Tibial artery (tissue), 4 donors: ENCODE measurements around the gene EHBP1.
"Not testable (repeated sequence)": the region's sequence is repeated elsewhere in the genome, so short reads cannot be mapped to it uniquely, and the experiment has no call there.

Source experiments
- DNase-seq, 2 donors: peaks; one replicate each; pipeline ENCODE4 v3.0.0-alpha.2; 2019
- H3K27ac ChIP-seq, 2 donors: fragments of 200-600 bp; sonication (generic) in 1 of 2; 1 replicate in 1 of 2; 2 replicates in 1 of 2; pipeline ENCODE4 v1.5.1; 2018 to 2019; ENCODE audit warnings: mild to moderate bottlenecking in 1 of 2
- H3K27me3 ChIP-seq, 2 donors: fragments of 200-600 bp; sonication (generic) in 1 of 2; one replicate each; pipeline versions ENCODE4 v1.5.1 to v1.6.0; 2016 to 2019
- H3K36me3 ChIP-seq, 3 donors: fragments of 200-600 bp; sonication (generic) in 2 of 3; one replicate each; pipeline ENCODE4 v1.5.1; 2016 to 2019; ENCODE audit warnings: mild to moderate bottlenecking in 2 of 3
- H3K4me1 ChIP-seq, 4 donors: fragments of 200-600 bp; sonication (generic) in 2 of 4; 1 replicate in 3 of 4; 2 replicates in 1 of 4; pipeline ENCODE4 v1.5.1; 2016 to 2019
- H3K4me3 ChIP-seq, 2 donors: fragments of 200-600 bp; sonication (generic) in 1 of 2; 1 replicate in 1 of 2; 2 replicates in 1 of 2; pipeline ENCODE4 v1.5.1; 2018 to 2019; ENCODE audit warnings: mild to moderate bottlenecking in 2 of 2
- H3K9me3 ChIP-seq, 3 donors: fragments of 200-600 bp; sonication (generic) in 1 of 3; one replicate each; pipeline ENCODE4 v1.5.1; 2016 to 2019
- CTCF ChIP-seq, 2 experiments: fragments of 200-600 bp in 1 of 2; fragments of 450-650 bp in 1 of 2; IDR thresholded peaks; one replicate each; pipeline ENCODE4 v1.5.1; 2017 to 2019; ENCODE audit warnings: antibody characterized with exemption in 2 of 2, mild to moderate bottlenecking in 1 of 2, moderate library complexity in 1 of 2
- intact Hi-C: fragments of 100-400 bp; cut with DNase I; formaldehyde crosslinking; loops from one replicate; pipeline ENCODE4 v1.15.0; 2023; ENCODE audit warnings: low total_unique reads

EHBP1 gene

GRCh38 chr2:63012541-63012940, 307.0 kb downstream of the EHBP1 start:
- Histone ChIP-seq H3K27ac (no peak overlapping the region), H3K4me1 (no peaks in the 10 kb centered on the region), H3K36me3 (peaks cover 0 to 20% (median 15%) of the 10 kb centered on the region in 3 donors), H3K27me3 (no peaks in the 10 kb centered on the region), H3K9me3 (no peaks in the 10 kb centered on the region), H3K4me3 (no peak overlapping the region)
- no peak for DNase-seq
- TF ChIP-seq CTCF (IDR thresholded peaks at IDR 0.05), result no peak
- intact Hi-C loops, result no loop called here

GRCh38 chr2:63013438-63013837, 307.9 kb downstream of the EHBP1 start:
- Histone ChIP-seq H3K4me3 (no peak overlapping the region), H3K4me1 (no peaks in the 10 kb centered on the region), H3K9me3 (no peaks in the 10 kb centered on the region), H3K27ac (no peak overlapping the region), H3K36me3 (peaks cover 0 to 20% (median 15%) of the 10 kb centered on the region in 3 donors), H3K27me3 (no peaks in the 10 kb centered on the region)
- no peak for TF ChIP-seq CTCF (IDR thresholded peaks at IDR 0.05)
- no peak for DNase-seq
- intact Hi-C loops, result no loop called here

- no peak overlapping the region for H3K27ac ChIP-seq
- no peak overlapping the region for H3K4me3 ChIP-seq
- H3K36me3 ChIP-seq, result peaks cover 0 to 20% (median 15%) of the 10 kb centered on the region in 3 donors
- DNase-seq, result no peak
- no peak for TF ChIP-seq CTCF (IDR thresholded peaks at IDR 0.05)
- H3K4me1 ChIP-seq, result no peaks in the 10 kb centered on the region
- no peaks in the 10 kb centered on the region for H3K9me3 ChIP-seq
- H3K27me3 ChIP-seq, result no peaks in the 10 kb centered on the region
- intact Hi-C loops, result no loop called here
These were observed 309.9 kb downstream of the EHBP1 start for GRCh38 chr2:63015389-63015788.

- no peak overlapping the region for H3K27ac ChIP-seq
- H3K27me3 ChIP-seq, result no peaks in the 10 kb centered on the region
- H3K9me3 ChIP-seq, result no peaks in the 10 kb centered on the region
- H3K4me1 ChIP-seq, result no peaks in the 10 kb centered on the region
- intact Hi-C loops, result no loop called here
- TF ChIP-seq CTCF (IDR thresholded peaks at IDR 0.05), result no peak
- H3K4me3 ChIP-seq, result no peak overlapping the region
- no peak for DNase-seq
- H3K36me3 ChIP-seq, result peaks cover 0 to 32% (median 15%) of the 10 kb centered on the region in 3 donors
These were observed 312.9 kb downstream of the EHBP1 start for GRCh38 chr2:63018439-63018838.

GRCh38 chr2:63019686-63020085, 314.2 kb downstream of the EHBP1 start:
- H3K9me3 ChIP-seq, H3K4me3 ChIP-seq, H3K27ac ChIP-seq, H3K27me3 ChIP-seq, DNase-seq, intact Hi-C loops, H3K4me1 ChIP-seq: not testable (repeated sequence)
- peaks cover 0 to 30% (median 12%) of the 10 kb centered on the region in 3 donors for H3K36me3 ChIP-seq

- DNase-seq, result no peak
- no peaks in the 10 kb centered on the region for H3K27me3 ChIP-seq
- H3K36me3 ChIP-seq, result peaks cover 0 to 24% (median 9%) of the 10 kb centered on the region in 3 donors
- H3K9me3 ChIP-seq, result no peaks in the 10 kb centered on the region
- H3K4me1 ChIP-seq, result no peaks in the 10 kb centered on the region
- TF ChIP-seq CTCF (IDR thresholded peaks at IDR 0.05), result no peak
- no peak overlapping the region for H3K27ac ChIP-seq
- intact Hi-C loops, result no loop called here
- no peak overlapping the region for H3K4me3 ChIP-seq
These were observed 317.9 kb downstream of the EHBP1 start for GRCh38 chr2:63023444-63023843.
